HS-5 (cell line): ENCODE measurements around the gene HFM1.
"Not testable (repeated sequence)": the region's sequence is repeated elsewhere in the genome, so short reads cannot be mapped to it uniquely, and the experiment has no call there.

ENCODE experiments used
- DNase-seq: peaks from one replicate; pipeline ENCODE4 v3.0.0-alpha.2; 2012; ENCODE audit warnings: low read depth

HFM1 gene

GRCh38 chr1:91346824-91347223, 57.8 kb downstream of the HFM1 start:
- DNase-seq = no peak

GRCh38 chr1:91345395-91346005, 59.1 kb downstream of the HFM1 start:
- no peak for DNase-seq

- DNase-seq = no peak
Measured at GRCh38 chr1:91338501-91338900, 66.1 kb downstream of the HFM1 start.

- no peak for DNase-seq
Measured at GRCh38 chr1:91335603-91336002, 69.0 kb downstream of the HFM1 start.

GRCh38 chr1:91334856-91335255, 69.8 kb downstream of the HFM1 start:
- DNase-seq = no peak

- no peak for DNase-seq
Measured at GRCh38 chr1:91325456-91325855, 79.2 kb downstream of the HFM1 start.

GRCh38 chr1:91314643-91315042, 90.0 kb downstream of the HFM1 start:
- no peak for DNase-seq

- DNase-seq = no peak
Measured at GRCh38 chr1:91311672-91312071, 93.0 kb downstream of the HFM1 start.

GRCh38 chr1:91308544-91308943, 96.1 kb downstream of the HFM1 start:
- DNase-seq = no peak

- DNase-seq = no peak
Measured at GRCh38 chr1:91307784-91308409, 96.7 kb downstream of the HFM1 start.

GRCh38 chr1:91303165-91303564, 101.5 kb downstream of the HFM1 start:
- no peak for DNase-seq

GRCh38 chr1:91288843-91289553, 115.6 kb downstream of the HFM1 start:
- DNase-seq = not testable (repeated sequence)

GRCh38 chr1:91286962-91287317, 117.7 kb downstream of the HFM1 start:
- not testable (repeated sequence) for DNase-seq

GRCh38 chr1:91286259-91286961, 118.2 kb downstream of the HFM1 start:
- not testable (repeated sequence) for DNase-seq

- DNase-seq = no peak
Measured at GRCh38 chr1:91283421-91283726, 121.3 kb downstream of the HFM1 start.

GRCh38 chr1:91282695-91283420, 121.8 kb downstream of the HFM1 start:
- DNase-seq = peak; percentile 36

GRCh38 chr1:91281782-91282181, 122.9 kb downstream of the HFM1 start:
- DNase-seq = no peak

- no peak for DNase-seq
Measured at GRCh38 chr1:91278754-91279153, 125.9 kb downstream of the HFM1 start.

- no peak for DNase-seq
Measured at GRCh38 chr1:91273875-91274274, 130.8 kb downstream of the HFM1 start.

- no peak for DNase-seq
Measured at GRCh38 chr1:91261655-91262054, 143.0 kb downstream of the HFM1 start.

GRCh38 chr1:91245435-91245834, 159.2 kb downstream of the HFM1 start:
- DNase-seq = no peak

GRCh38 chr1:91244737-91245136, 159.9 kb downstream of the HFM1 start:
- DNase-seq = no peak
